Right atrium auricular region (tissue), 2 donors: ENCODE measurements around the gene AMBRA1. TPM values are rescaled to one million over a fixed set of nuclear protein-coding genes. Genes with fewer than 3 reads are reported as not detected.

Experiments
- DNase-seq: peaks from one replicate; pipeline ENCODE4 v3.0.0-alpha.2; 2019; ENCODE audit warnings: low spot score
- H3K27ac ChIP-seq, 2 donors: fragments of 200-600 bp; sonication (generic); 1 replicate in 1 of 2; 2 replicates in 1 of 2; pipeline ENCODE4 v1.5.1; 2016 to 2019
- H3K27me3 ChIP-seq, 2 donors: fragments of 200-600 bp; sonication (generic); one replicate each; pipeline versions ENCODE4 v1.5.1 to v1.6.0; 2017 to 2019
- H3K36me3 ChIP-seq: fragments of 200-600 bp; sonication (generic); one replicate; pipeline ENCODE4 v1.5.1; 2016
- H3K4me1 ChIP-seq, 2 donors: fragments of 200-600 bp; sonication (generic); one replicate each; pipeline versions ENCODE4 v1.5.1 to v1.6.0; 2017 to 2019
- H3K4me3 ChIP-seq, 2 donors: fragments of 200-600 bp; sonication (generic); 1 replicate in 1 of 2; 2 replicates in 1 of 2; pipeline ENCODE4 v1.5.1; 2017 to 2019; ENCODE audit warnings: mild to moderate bottlenecking in 1 of 2, moderate library complexity in 1 of 2
- H3K9me3 ChIP-seq, 2 donors: fragments of 200-600 bp; sonication (generic); one replicate each; pipeline ENCODE4 v1.5.1; 2019
- total RNA-seq, 2 donors: library from RNA; depleted of rRNA; stranded (reverse); fragments of >200 nt; gene quantifications; one replicate each; pipeline ENCODE4 v1.1.0, GENCODE V29; 2016
- TF ChIP-seq, protein P1 (sequence below), 2 donors: fragments of 200-600 bp; sonication (generic); IDR thresholded peaks; one replicate each; pipeline ENCODE4 v1.5.1; 2019; ENCODE audit warnings: antibody characterized with exemption in 2 of 2

The AMBRA1 gene
- total RNA-seq, 2 donors from 2014 or later, result 16.8 to 22.0 TPM

DNA sequence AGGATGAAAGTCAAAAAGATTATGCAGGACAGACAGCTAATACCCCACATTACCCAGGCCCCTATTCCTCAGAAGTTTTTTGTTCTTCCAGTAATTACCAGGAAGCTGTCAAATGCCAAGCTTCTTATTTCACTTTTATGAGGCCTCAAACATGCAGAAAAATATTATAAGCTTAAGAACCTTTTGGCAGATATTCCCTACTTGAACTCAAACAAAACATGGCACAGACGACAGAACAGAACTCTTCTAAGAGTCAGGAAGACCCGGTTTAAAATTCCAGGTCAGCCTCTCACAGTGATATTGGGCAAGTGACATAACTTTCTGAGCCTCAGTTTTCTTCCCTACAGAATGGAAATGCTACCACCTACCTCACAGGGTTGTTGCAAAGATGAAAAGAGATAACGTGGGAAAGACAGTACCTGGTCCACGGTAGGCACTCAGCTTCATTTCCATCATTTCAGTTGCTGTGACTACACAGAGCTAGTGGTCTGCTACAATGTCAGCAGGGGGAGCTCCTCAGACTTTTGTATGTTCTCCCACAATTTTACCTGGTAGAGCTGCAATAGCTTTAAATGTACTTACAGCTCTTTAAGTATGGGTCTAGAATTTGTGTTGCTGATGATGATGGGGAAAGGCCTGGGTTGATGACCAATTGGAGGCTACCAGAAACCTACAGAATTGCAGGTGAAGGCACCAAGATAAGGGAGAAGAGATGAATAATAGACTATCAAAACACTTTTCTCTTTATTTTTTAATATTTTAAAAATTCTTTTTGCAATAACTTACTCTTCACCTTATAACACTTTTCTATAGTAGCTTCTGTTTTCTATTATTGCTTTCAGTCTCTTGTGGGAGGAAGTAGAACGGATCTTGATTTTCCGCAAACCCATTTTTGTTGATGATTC, 103.9 kb downstream of the AMBRA1 start:
- TF ChIP-seq, protein P1, sequence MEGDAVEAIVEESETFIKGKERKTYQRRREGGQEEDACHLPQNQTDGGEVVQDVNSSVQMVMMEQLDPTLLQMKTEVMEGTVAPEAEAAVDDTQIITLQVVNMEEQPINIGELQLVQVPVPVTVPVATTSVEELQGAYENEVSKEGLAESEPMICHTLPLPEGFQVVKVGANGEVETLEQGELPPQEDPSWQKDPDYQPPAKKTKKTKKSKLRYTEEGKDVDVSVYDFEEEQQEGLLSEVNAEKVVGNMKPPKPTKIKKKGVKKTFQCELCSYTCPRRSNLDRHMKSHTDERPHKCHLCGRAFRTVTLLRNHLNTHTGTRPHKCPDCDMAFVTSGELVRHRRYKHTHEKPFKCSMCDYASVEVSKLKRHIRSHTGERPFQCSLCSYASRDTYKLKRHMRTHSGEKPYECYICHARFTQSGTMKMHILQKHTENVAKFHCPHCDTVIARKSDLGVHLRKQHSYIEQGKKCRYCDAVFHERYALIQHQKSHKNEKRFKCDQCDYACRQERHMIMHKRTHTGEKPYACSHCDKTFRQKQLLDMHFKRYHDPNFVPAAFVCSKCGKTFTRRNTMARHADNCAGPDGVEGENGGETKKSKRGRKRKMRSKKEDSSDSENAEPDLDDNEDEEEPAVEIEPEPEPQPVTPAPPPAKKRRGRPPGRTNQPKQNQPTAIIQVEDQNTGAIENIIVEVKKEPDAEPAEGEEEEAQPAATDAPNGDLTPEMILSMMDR (IDR thresholded peaks at IDR 0.05), result peak in 1 of 2 donors; percentile 62
- Histone ChIP-seq H3K9me3 (no peaks in the 10 kb centered on the region), H3K36me3 (no peaks in the 10 kb centered on the region), H3K27ac (no peak overlapping the region), H3K4me3 (no peak overlapping the region), H3K27me3 (no peaks in the 10 kb centered on the region), H3K4me1 (peaks cover 0 to 19% of the 10 kb centered on the region in 2 donors)
- no peak for DNase-seq

GRCh38 chr11:46485856-46486443, 107.9 kb downstream of the AMBRA1 start:
- no peaks in the 10 kb centered on the region for H3K9me3 ChIP-seq
- no peak overlapping the region for H3K4me3 ChIP-seq
- no peaks in the 10 kb centered on the region for H3K27me3 ChIP-seq
- H3K36me3 ChIP-seq, result no peaks in the 10 kb centered on the region
- peaks cover 0 to 6% of the 10 kb centered on the region in 2 donors for H3K4me1 ChIP-seq
- no peak overlapping the region for H3K27ac ChIP-seq
- DNase-seq, result no peak
- TF ChIP-seq, protein P1 (IDR thresholded peaks at IDR 0.05), result no peak

DNA sequence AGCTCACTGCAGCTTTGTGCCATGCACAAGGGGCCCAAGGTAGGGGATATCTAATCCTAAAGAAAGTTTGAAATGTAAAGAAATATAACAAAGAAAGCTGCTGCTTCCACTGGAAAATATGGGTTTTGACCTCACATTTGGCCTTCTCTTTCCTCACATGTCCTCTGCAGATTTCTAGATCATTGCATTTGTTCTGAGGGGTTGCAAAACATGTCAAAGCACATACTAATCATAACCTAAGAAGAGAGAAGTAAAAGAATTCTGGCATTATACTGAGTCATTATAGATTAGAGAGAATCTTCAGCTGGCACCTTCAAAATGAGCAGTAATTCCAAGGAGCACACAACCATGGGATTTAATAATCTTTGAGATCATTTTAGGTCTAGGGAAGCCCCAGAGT, 109.7 kb downstream of the AMBRA1 start:
- Histone ChIP-seq H3K27ac (no peak overlapping the region), H3K36me3 (no peaks in the 10 kb centered on the region), H3K4me1 (no peaks in the 10 kb centered on the region), H3K9me3 (no peaks in the 10 kb centered on the region), H3K4me3 (no peak overlapping the region), H3K27me3 (no peaks in the 10 kb centered on the region)
- DNase-seq, result no peak
- TF ChIP-seq, protein P1 (IDR thresholded peaks at IDR 0.05), result no peak

- Histone ChIP-seq H3K27me3 (no peaks in the 10 kb centered on the region), H3K4me1 (no peaks in the 10 kb centered on the region), H3K36me3 (no peaks in the 10 kb centered on the region), H3K9me3 (no peaks in the 10 kb centered on the region), H3K27ac (no peak overlapping the region), H3K4me3 (no peak overlapping the region)
- DNase-seq, result no peak
- TF ChIP-seq, protein P1 (IDR thresholded peaks at IDR 0.05), result no peak
These were observed 112.9 kb downstream of the AMBRA1 start for GRCh38 chr11:46480909-46481308.

DNA sequence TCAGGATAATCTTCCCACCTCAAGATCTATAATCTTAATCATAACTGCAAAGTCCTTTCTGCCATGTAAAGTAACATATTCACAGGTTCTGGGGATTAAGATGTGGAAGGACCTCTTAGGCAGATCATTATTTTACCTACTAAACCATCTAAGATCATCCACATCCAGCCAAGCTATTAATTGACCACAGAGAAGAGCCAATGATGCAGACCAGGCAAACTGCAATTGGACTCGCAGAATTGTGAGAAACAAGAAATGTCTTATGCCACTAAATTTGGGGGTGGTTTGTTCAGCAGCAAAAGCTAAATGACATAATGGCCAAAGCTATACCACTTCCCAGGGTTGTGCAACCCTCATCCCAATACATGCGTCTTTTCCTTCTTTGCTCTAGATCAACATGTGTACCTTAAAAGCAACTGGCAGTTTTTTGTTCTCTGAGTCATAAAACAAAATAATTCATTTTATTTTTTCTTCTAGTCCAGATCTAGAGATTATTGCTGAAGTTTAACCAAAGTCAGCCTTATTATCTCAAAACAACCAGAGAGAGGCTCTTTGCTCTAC, 113.6 kb downstream of the AMBRA1 start:
- Histone ChIP-seq H3K27me3 (no peaks in the 10 kb centered on the region), H3K4me1 (no peaks in the 10 kb centered on the region), H3K9me3 (no peaks in the 10 kb centered on the region), H3K27ac (no peak overlapping the region), H3K36me3 (no peaks in the 10 kb centered on the region), H3K4me3 (no peak overlapping the region)
- no peak for DNase-seq
- TF ChIP-seq, protein P1 (IDR thresholded peaks at IDR 0.05), result no peak
